Ovary (tissue), 9 donors: ENCODE data around the gene MRC1. TPM values are rescaled to one million over a fixed set of nuclear protein-coding genes. Genes with fewer than 3 reads are reported as not detected.

Experiments
- DNase-seq, 5 donors: peaks; one replicate each; pipeline ENCODE4 v3.0.0-alpha.2; 2019 to 2020
- H3K27ac ChIP-seq, 2 donors: fragments of 200-600 bp; one replicate each; pipeline versions ENCODE4 v1.5.1 to v1.8.0; 2019 to 2022
- H3K27me3 ChIP-seq: fragments of 200-600 bp; one replicate; pipeline ENCODE4 v1.8.0; 2022
- H3K36me3 ChIP-seq: fragments of 200-600 bp; sonication (generic); one replicate; pipeline ENCODE4 v1.5.1; 2019
- H3K4me1 ChIP-seq: one replicate; pipeline ENCODE4 v1.8.1; 2013; ENCODE audit warnings: mild to moderate bottlenecking, moderate library complexity; ENCODE audit not compliant: insufficient read depth
- H3K4me3 ChIP-seq: fragments of 200-600 bp; sonication (generic); one replicate; pipeline ENCODE4 v1.5.1; 2017
- H3K9me3 ChIP-seq, 2 donors: fragments of 200-600 bp in 1 of 2; sonication (generic) in 1 of 2; one replicate each; pipeline versions ENCODE4 v1.5.1 to v1.8.1; 2013 to 2019; ENCODE audit warnings: mild to moderate bottlenecking in 1 of 2, moderate library complexity in 1 of 2
- EP300 ChIP-seq: sonication (generic); formaldehyde crosslinking; IDR thresholded peaks from one replicate; pipeline ENCODE4 v1.6.1; 2017; ENCODE audit warnings: antibody characterized with exemption
- POLR2A ChIP-seq: fragments of 450-650 bp; IDR thresholded peaks from one replicate; pipeline ENCODE4 v1.6.1; 2017; ENCODE audit warnings: antibody characterized with exemption, mild to moderate bottlenecking, moderate library complexity
- WGBS, 3 donors: extraction: QIAGEN DNeasy Blood & Tissue Kit in 1 of 3; methylation state at CpG; one replicate each; pipeline versions ENCODE4 v1.1.5 to v1.1.7; 2013 to 2017; 5-methylcytosine and 5-hydroxymethylcytosine counted together
- intact Hi-C, 4 donors: fragments of 100-400 bp; cut with DNase I; formaldehyde crosslinking; loops; one replicate each; pipeline versions ENCODE4 v1.11.0 to v1.15.1; 2022 to 2023
- polyA plus RNA-seq, 2 donors: library from polyadenylated mRNA; stranded (reverse); fragments of 200-250 nt in 1 of 2; fragments of 350-450 nt in 1 of 2; fragmentation: Illumina TruSeq in 1 of 2; extraction: RNeasy Lipid Tissue Mini Kit (QIAGEN cat#74804) in 1 of 2; gene quantifications; one replicate each; pipeline ENCODE4 v1.2.3, GENCODE V29; 2013 to 2014
- total RNA-seq, 7 donors: library from RNA; depleted of rRNA in 2 of 7; stranded (reverse); fragments of >200 nt in 2 of 7; fragmentation: NEBNext Ultra II Directional in 3 of 7; extraction: Animal tissue kit (Norgen Biotek cat#: 25700) in 3 of 7; gene quantifications; one replicate each; pipeline versions ENCODE4 v1.1.0 to v1.2.4, GENCODE V29; 2016 to 2023
- TF ChIP-seq, protein P1 (sequence below), 3 donors: fragments of 450-650 bp in 2 of 3; fragments of 200-600 bp in 1 of 3; IDR thresholded peaks; one replicate each; pipeline versions ENCODE4 v1.5.1 to v1.8.0; 2016 to 2022; ENCODE audit warnings: antibody characterized with exemption in 3 of 3, mild to moderate bottlenecking in 1 of 3
- donor health status: DM: no; HTN: no; CAD: no; lungs with moderate emphysema.
- donor health status: DM: no; HTN: no; CAD: no.
- donor health status: Bipolar disorder and iron deficiency.
- donor health status: DM: yes; HTN: yes; CAD: no.
- donor health status: DM: no; HTN: no; CAD: no.
- donor health status: DM: yes; HTN: yes; CAD: no.

Gene MRC1
- total and polyA plus RNA-seq, 9 donors = 6.6 to 39.9 (median 13.3) TPM

- Histone ChIP-seq H3K27ac (no peak overlapping the region), H3K4me3 (no peak overlapping the region), H3K4me1 (no peaks in the 10 kb centered on the region), H3K27me3 (no peaks in the 10 kb centered on the region), H3K36me3 (no peaks in the 10 kb centered on the region), H3K9me3 (no peaks in the 10 kb centered on the region)
- intact Hi-C loops = loop anchor here in 1 of 4 donors (1.0 kb wide), 1 partner anchor 22 kb away; no protein-coding TSS in a partner anchor
- TF ChIP-seq, protein P1, sequence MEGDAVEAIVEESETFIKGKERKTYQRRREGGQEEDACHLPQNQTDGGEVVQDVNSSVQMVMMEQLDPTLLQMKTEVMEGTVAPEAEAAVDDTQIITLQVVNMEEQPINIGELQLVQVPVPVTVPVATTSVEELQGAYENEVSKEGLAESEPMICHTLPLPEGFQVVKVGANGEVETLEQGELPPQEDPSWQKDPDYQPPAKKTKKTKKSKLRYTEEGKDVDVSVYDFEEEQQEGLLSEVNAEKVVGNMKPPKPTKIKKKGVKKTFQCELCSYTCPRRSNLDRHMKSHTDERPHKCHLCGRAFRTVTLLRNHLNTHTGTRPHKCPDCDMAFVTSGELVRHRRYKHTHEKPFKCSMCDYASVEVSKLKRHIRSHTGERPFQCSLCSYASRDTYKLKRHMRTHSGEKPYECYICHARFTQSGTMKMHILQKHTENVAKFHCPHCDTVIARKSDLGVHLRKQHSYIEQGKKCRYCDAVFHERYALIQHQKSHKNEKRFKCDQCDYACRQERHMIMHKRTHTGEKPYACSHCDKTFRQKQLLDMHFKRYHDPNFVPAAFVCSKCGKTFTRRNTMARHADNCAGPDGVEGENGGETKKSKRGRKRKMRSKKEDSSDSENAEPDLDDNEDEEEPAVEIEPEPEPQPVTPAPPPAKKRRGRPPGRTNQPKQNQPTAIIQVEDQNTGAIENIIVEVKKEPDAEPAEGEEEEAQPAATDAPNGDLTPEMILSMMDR (IDR thresholded peaks at IDR 0.05) = no peak
- no peak for TF ChIP-seq EP300
- TF ChIP-seq POLR2A = no peak
- 88 to 89% (median 88%) methylated on average over 5 of the region's 5 CpGs for WGBS, 3 donors
- DNase-seq = no peak
Observed at GRCh38 chr10:17785276-17785930, 23.7 kb upstream of the MRC1 start.

- Histone ChIP-seq H3K4me1 (no peaks in the 10 kb centered on the region), H3K36me3 (no peaks in the 10 kb centered on the region), H3K27ac (no peak overlapping the region), H3K9me3 (no peaks in the 10 kb centered on the region), H3K27me3 (no peaks in the 10 kb centered on the region), H3K4me3 (no peak overlapping the region)
- intact Hi-C loops = no loop called here
- no peak for TF ChIP-seq POLR2A
- TF ChIP-seq EP300 = no peak
- DNase-seq = no peak
- WGBS, 3 donors = 87 to 89% (median 89%) methylated on average over 13 of the region's 13 CpGs
Observed at GRCh38 chr10:17787087-17787961, 21.8 kb upstream of the MRC1 start.

DNA sequence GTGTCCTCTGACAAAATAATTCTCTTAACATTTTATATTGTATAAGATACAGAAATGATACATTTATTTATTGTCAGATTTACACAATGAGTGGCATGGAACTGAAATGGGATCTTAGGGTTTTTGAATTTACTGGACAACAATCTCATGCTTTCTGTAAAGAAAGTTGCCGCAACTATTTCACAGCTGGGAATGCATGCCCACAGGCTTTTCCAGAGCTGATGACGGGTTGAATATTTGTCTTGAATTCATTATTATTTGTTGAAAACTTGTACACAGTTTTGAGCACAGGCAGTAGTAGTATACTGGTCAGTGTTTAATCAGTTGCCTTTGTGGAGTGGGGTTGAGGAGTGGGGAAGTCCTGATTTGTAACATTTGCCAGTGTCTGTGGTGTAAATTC, 20.5 kb upstream of the MRC1 start:
- no peak overlapping the region for H3K27ac ChIP-seq
- WGBS, 3 donors = 71 to 92% (median 88%) methylated on average over 2 of the region's 2 CpGs

DNA sequence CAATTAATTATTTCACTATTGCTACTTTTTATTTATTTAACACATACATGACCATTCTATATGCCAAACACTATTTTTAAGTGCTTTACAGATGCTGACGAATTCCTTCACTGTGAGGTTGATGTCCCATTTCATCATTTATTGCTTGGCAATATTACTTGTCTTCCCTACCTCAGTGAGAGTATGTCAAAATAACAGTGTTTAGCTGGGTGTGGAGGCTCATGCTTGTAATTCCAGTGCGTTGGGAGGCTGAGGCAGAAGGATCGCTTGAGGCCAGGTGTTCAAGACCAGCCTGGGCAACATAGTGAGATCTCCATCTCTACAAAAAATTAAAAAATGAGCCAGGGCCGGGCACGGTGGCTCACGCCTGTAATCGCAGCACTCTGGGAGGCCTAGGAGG, 19.8 kb upstream of the MRC1 start:
- no peak for DNase-seq
- no peaks in the 10 kb centered on the region for H3K9me3 ChIP-seq
- H3K27me3 ChIP-seq = no peaks in the 10 kb centered on the region
- H3K4me3 ChIP-seq = no peak overlapping the region
- TF ChIP-seq POLR2A = no peak
- TF ChIP-seq, protein P1 (IDR thresholded peaks at IDR 0.05) = no peak
- TF ChIP-seq EP300 = no peak
- no peak overlapping the region for H3K27ac ChIP-seq
- WGBS, 3 donors = 82 to 93% (median 93%) methylated on average over 7 of the region's 7 CpGs
- H3K4me1 ChIP-seq = no peaks in the 10 kb centered on the region
- intact Hi-C loops = no loop called here
- H3K36me3 ChIP-seq = no peaks in the 10 kb centered on the region

More for the DNA sequence above, 20.5 kb upstream of the MRC1 start:
- H3K36me3 ChIP-seq = no peaks in the 10 kb centered on the region
- no peak for DNase-seq
- H3K27me3 ChIP-seq = no peaks in the 10 kb centered on the region
- H3K4me1 ChIP-seq = no peaks in the 10 kb centered on the region
- H3K4me3 ChIP-seq = no peak overlapping the region
- intact Hi-C loops = no loop called here
- H3K9me3 ChIP-seq = no peaks in the 10 kb centered on the region
- no peak for TF ChIP-seq POLR2A
- no peak for TF ChIP-seq EP300
- TF ChIP-seq, protein P1 (IDR thresholded peaks at IDR 0.05) = no peak
